Measurements from ENCODE around the gene ROPN1L. TPM values are rescaled to one million over a fixed set of nuclear protein-coding genes. Genes with fewer than 3 reads are reported as not detected.

ROPN1L gene
- total and polyA plus RNA-seq, 2 of the 8 experiments (the other 6 are each of a cell fraction or from before 2014, with no cell fraction given) = 0.24 to 0.73 TPM

DNA sequence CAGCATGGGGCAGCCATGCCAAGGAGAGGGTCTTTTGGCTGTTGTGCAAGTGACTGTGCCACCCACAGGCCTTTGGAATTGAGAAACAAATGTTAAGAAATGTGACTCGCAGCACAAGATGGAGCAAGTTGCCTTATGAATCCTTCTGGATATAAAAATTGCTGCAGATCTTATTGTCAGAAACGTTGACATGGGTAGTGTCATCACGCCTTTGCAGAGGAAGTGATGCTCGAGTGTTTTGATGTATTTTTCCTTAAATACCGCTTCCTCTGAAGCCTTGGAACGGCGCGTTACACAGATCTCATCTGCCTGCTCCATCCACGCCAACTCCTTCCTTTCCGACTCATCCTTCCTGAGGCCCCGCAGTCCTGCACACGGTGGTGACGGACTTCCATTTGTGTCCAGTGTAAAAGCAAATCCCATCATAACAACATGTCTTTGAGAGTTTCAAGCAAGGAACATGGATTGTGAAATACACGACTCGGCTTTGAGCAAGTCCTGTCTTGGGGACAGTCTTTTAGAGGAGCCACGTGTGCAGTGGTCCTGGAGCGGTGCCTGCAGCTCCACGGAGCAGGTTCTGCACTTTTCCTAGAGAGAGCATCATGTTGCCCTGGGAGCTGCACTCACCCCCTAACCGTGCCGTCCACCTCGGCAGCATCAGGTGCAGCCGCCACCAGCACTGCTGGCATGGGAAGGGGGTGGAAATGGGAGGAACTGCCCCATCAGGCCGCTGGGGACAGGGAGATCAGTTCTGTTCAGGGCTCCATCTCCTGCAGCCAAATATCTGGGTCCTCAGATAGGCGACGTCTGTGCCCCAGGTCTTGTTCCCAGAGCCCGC lies 15.1 kb downstream of the ROPN1L start (continued):
- TF ChIP-seq EP300 (IDR thresholded peaks at IDR 0.05; ENCODE audit: borderline replicate concordance in 1 of 2, low read depth in 2 of 2, low read length in 2 of 2) (no peak), RAD21 (IDR thresholded peaks at IDR 0.05 in 1 of 2, conservative IDR thresholded peaks at IDR 0.05 in 1 of 2; ENCODE audit: low read depth in 2 of 2, low read length in 2 of 2) (no peak; a peak in 1 of 4 replicates), TAF7 (optimal IDR thresholded peaks at IDR 0.05; ENCODE audit: borderline replicate concordance, low read depth, low read length) (no peak), BRCA1 (IDR thresholded peaks at IDR 0.05; ENCODE audit: low read depth, low read length) (no peak), POLR2AphosphoS5 (IDR thresholded peaks at IDR 0.05; ENCODE audit: low read depth, low read length) (no peak), SAP30 (IDR thresholded peaks at IDR 0.05; ENCODE audit: insufficient read depth, insufficient replicate concordance, low read length) (no peak), SIN3A (conservative IDR thresholded peaks at IDR 0.05 in 1 of 2, IDR thresholded peaks at IDR 0.05 in 1 of 2; ENCODE audit: low read depth in 1 of 2, low read length in 2 of 2) (no peak), BCL11A (IDR thresholded peaks at IDR 0.05; ENCODE audit: low read depth in 2 of 2, low read length in 2 of 2) (no peak)
- TF ChIP-seq, protein P1, sequence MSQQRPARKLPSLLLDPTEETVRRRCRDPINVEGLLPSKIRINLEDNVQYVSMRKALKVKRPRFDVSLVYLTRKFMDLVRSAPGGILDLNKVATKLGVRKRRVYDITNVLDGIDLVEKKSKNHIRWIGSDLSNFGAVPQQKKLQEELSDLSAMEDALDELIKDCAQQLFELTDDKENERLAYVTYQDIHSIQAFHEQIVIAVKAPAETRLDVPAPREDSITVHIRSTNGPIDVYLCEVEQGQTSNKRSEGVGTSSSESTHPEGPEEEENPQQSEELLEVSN (IDR thresholded peaks at IDR 0.05) = no peak

Data from H1 (cell line).